GM21447 (cell line): ENCODE results near the gene GRK6.
A peak's percentile ranks its signal among the peaks of the same experiment; 100 is the strongest.

Source experiments
- ATAC-seq: cut with Tn5 transposase; IDR thresholded peaks from one replicate; pipeline ENCODE4 v1.9.1; 2021; ENCODE audit not compliant: unreplicated experiment

Gene GRK6

DNA sequence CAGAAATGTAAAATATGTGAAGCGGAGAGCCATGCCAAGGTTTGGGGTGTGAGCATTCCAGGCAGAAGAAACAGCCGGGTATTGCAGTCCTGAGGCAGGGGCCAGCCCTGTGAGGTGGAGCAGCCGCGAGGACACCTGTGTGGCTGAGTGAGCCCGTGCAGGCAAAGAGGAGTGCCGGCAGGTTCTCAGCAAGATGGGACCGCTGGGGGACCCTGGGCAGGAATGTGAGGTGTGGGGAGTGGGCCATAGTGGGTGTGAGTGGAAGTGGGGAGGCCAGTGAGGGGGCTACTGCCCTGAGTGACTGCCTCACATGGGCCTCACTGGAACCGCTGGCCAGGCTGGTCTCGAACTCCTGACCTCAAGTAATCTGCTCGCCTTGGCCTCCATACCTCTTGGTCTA lies 12.0 kb downstream of the GRK6 start:
- no peak for ATAC-seq

DNA sequence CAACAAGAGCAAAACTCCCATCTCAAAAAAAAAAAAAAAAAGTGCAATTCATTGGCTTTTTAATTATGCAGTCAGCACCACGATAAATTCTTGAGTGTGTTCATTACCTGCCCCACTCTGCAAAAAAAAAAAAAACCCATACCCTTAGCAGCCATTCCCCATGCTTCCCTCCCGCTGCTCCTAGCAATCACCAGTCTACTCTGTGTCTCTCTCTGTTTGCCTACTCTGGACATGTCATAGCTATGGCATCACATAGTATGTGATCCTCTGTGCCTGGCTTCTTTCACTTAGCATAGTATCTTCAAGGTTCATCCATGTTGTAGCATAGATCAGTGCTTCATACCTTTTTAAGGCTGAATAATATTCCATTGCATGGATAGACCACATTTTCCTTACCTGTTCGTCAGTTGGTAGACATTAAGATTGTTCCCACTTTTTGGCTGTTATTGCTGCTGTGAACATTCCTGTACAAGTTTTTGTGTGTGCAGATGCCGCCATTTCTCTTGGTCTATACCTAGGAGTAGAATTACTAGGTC lies 13.1 kb downstream of the GRK6 start:
- no peak for ATAC-seq

GRCh38 chr5:177440211-177440989 lies 13.9 kb downstream of the GRK6 start:
- no peak for ATAC-seq

DNA sequence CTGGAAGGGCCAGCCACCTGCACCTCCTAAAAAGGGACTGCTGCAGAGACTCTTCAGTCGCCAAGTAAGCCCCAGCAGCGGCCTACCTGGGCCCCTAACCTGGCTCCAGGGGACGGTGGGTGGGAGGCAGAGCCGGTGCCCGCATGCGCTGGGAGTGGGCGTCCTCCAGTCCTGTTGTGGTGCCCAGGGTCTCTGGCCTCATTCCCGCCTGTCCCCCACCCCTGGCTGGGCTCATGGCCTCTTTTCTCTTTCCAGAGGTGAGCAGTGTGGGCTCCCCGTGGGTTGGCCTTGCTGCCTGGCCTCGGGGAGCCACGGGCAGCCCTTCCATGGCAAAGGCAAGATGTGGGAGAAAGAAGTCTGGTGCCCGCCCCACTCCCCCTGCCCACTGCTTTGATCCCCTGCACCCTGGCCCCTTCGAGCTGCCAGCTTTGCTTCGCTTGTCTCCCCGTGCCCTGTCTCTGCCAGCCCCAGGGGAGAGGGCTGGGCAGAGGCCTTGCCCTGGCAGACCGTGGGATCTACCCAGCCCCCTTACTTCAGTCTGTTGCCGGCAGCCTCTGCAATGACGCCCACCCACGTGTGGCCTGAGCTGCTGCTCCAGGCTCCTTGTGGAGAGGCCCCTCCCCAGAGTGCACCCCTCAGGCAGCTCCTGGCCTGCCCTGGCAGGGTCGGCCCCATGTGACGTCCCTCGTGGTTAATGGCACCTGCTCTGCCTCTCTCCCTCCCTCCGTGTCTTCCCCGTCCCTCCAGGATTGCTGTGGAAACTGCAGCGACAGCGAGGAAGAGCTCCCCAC lies 14.7 kb downstream of the GRK6 start:
- ATAC-seq: no peak

GRCh38 chr5:177442066-177442826 lies 15.8 kb downstream of the GRK6 start:
- ATAC-seq: no peak

GRCh38 chr5:177443144-177443983 lies 16.9 kb downstream of the GRK6 start:
- ATAC-seq: no peak

GRCh38 chr5:177444106-177445051 lies 17.9 kb downstream of the GRK6 start:
- no peak for ATAC-seq

DNA sequence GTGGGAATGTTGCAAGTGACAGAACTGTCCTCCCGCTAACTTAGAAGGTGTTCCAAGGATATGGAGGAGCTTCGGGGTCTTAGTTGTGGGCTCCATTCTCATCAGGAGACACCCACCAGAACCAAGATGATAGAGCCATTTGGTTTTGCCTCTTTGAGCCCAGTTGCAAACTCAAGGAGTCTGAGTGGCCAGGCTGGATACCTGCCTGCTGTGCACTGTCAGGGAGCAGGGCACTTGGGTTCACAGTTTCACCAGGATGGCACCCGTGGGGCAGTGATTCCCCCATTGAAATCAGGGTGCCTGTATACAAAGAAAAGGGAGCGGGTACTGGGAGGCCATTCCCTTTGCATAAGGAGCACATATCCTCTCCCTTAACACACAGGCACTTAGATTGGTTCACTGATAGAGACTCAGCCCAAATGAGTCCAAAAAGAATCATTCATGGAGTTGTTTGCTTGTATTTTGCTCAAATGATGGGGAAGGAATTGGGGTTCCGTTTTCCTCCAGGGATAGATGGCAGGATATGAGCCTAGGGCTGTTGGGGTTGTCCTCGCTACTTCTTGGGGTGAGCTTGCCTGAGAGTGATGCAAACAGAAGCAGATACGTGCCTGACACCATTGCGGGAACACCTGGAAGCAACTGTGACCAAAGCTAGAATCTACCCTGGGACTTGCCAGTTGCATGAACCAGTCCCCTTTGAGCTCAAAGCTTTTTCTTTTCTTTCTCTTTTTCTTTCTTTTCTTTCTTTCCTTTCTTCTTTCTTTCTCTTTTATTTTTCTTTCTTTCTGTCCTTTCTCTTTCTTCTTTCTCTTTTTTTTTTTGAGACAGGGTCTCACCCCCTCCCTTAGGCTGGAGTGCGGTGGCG lies 18.8 kb downstream of the GRK6 start:
- ATAC-seq: no peak

- no peak for ATAC-seq
These were observed 19.4 kb downstream of the GRK6 start for GRCh38 chr5:177445917-177446199.

- ATAC-seq: peak; percentile 45
These were observed 20.0 kb downstream of the GRK6 start, which contains the start of gene PRR7 for GRCh38 chr5:177446200-177447065. Gene PRR7 (plus strand): TSS chr5:177446814. CDS start chr5:177455068, 8,254 bp downstream.

DNA sequence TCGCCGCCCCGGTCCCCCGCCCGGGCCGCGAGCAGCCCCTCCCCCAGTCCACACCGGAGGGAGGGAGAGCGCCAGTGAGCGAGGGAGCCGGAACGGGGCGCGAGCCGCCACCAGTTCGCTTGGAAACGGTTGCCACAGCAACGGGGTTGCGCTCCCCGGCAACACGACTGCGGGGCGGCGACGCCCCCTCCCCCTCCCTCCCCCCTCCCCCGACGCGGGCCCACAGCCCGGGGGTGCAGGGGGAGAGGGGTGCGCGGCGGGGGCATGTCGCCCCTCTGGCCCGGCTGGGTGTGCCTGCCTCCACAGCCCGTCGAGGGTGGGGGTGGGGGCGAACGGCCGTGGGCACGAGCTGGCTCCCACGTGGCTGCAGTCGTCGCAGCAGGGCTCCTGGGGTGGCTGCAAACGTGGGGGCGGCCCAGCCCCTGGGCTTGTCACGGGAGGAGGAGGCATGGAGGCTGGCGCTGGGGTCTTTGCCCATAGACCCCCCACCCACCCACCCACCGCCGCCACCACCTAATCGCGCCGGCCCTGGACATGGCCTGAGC lies 20.7 kb downstream of the GRK6 start:
- ATAC-seq: peak; percentile 38

DNA sequence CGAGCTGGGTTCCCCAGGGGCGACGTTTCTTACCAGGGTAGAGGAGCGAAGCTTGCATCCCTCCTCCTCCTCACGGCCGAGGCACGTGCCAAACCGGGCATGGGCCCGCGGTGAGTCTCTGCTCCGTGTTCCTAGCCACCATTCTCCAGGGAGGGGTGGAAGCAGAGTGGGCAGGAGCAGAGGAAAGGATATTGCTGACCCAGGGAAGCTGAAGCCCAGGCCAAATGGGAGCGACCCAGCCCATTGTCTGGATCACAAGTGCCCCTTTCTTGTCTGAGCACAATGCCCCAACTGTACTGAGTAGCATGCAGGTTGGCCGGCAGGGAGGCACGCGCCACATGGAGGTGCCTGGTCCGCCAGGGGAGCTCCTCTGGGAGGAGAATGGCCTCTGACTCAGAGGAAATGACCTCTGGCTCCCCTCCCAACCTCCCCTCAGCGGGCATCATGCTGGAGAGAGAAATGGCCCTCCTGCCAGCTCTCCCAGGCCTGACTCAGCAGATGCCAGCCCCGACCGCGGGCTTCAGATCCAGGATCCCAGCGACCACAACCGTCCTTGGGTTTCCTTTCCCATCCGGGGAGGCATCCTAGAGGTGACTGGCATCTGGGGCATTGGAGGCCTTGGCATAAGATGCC lies 21.3 kb downstream of the GRK6 start:
- no peak for ATAC-seq

DNA sequence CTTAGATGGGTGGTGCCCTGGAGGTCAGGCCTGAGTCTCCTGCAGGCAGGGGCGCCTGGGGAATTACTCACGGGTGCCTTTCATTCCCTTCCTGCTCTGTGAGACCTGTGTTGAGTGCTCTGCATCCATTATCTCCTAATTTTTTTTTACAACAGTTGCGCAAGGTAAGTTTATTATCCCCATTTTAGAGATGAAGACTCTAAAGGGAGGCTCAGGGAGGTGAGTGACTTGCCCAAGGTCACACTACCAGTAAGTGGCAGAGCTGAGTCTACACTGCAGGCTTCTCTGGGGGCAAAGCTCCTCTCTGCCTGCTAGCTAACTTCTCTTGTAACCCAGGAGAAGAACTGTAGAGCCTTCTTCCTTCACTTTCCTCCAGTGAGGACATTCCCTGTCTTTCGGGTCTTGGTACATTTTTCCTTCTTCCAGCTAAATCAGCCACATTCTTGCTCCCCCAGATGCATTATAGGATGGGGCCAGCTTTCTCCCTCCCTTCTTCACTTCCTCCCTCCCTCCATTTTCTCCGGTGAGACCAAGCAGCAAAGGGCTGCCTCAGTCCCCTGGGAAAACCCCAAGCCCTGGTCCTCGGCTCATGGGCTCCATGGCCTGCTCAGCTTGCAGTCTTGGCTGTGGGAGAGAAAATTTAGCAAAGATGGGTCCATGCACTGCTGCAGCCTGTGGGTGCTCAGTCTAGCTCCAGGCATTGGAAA lies 21.9 kb downstream of the GRK6 start:
- ATAC-seq: no peak

GRCh38 chr5:177449140-177450061 lies 22.9 kb downstream of the GRK6 start:
- no peak for ATAC-seq
